ENCODE measurements around the gene DNAH10.
A peak's percentile ranks its signal among the peaks of the same experiment; 100 is the strongest.

DNAH10 gene

DNA sequence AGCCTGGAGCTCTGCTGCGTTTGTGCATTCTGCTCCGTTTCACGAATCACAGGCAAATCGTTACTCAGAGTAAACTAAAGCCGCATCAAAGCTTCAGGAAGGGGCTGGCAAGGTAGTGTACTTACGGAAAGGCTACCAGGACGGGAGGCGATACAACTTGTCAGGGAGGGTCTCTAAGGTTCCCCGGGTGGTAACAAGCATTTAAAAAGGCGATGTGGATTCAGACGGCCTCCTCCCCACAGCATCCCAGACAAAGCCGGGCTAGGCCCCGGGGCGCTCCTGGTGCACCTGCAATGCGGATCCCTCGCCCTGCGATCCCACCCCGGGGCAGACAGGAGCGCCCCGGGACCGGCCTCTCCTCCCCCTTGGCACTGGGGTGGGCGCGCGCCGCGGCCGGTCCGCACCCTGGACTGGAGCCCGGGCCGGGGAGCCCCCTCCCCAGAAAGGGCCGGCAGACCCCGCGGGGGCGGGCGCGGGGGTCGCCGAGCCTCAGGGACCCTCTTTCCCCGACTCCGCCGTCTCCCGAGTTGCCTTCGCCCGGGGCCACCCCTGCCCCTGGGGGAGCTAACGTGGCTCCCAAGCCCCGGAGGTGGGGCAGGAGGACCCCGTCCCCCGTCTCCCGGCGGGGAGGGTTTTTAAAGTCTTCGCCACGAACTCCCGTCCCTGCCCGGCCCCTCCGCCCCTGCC, 209.8 kb downstream of the DNAH10 start:
- TF ChIP-seq, protein P1, sequence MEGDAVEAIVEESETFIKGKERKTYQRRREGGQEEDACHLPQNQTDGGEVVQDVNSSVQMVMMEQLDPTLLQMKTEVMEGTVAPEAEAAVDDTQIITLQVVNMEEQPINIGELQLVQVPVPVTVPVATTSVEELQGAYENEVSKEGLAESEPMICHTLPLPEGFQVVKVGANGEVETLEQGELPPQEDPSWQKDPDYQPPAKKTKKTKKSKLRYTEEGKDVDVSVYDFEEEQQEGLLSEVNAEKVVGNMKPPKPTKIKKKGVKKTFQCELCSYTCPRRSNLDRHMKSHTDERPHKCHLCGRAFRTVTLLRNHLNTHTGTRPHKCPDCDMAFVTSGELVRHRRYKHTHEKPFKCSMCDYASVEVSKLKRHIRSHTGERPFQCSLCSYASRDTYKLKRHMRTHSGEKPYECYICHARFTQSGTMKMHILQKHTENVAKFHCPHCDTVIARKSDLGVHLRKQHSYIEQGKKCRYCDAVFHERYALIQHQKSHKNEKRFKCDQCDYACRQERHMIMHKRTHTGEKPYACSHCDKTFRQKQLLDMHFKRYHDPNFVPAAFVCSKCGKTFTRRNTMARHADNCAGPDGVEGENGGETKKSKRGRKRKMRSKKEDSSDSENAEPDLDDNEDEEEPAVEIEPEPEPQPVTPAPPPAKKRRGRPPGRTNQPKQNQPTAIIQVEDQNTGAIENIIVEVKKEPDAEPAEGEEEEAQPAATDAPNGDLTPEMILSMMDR (IDR thresholded peaks at IDR 0.05), result no peak
- Histone ChIP-seq H3K27ac (peak overlapping the region; percentile 98 to 99), H3K4me1 (peaks cover 0 to 40% (median 11%) of the 10 kb centered on the region in 4 donors), H3K9me3 (no peaks in the 10 kb centered on the region), H3K27me3 (no peaks in the 10 kb centered on the region), H3K4me3 (peak overlapping the region; percentile 98 to 99), H3K36me3 (no peaks in the 10 kb centered on the region)
- peak; percentile 23 to 70 for DNase-seq
- intact Hi-C loops (cut with DNase I; ENCODE audit: low total_unique reads), result no loop called here

DNA sequence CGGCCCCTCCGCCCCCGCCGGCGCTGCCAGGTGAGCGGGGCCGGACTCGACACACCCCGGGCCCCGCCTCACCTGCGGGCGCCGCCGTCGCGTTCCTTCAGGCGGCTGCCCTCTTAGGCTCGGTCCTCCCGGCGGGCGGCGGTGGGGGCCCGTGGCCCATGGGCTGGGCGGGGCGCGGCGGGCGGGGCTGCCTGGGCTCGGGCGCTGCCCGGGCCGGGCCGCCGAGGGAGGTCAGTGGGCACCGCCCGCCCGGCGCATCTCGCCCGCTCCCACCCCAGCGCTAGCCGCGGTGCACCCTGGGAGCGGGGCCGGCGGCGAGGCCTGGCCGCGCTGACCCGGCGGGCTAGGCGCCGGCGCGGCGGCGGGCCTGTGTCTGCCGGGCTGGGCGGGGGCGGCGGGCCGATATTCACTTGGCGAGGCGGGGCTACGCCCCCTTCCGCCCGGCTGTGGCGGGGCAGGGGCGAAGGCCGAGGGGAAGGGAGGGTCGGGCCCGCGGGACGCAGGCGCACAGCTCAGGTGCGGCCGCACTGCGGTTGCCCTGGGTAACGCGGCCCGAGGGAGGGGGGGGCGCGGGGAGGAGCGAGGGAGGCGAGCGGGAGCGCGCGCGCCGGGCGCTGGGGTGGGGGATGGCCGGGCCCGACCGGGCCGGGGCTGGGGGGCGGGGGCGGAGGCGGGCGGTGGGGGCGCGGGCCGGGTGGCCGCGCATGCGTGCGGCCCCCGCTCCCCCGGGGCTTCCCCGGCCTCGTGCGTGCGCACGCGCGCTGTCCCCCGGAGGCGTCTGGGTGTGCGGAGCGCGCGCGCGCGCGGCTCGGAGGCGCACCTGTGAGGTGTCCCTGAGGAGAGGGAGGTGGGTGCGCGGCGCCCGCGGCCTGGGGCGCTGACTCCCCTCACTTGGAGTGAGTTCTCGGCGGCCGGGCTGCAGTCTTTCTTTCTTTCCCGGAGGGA, 210.6 kb downstream of the DNAH10 start, which contains the start of the genes CCDC92 and ZNF664:
TSS of gene CCDC92 (minus strand) at position 375 of the 945 bp plus-strand sequence. CDS start 28,526 bp downstream, outside the sequence.
TSS of gene ZNF664 (plus strand) at position 759 of the 945 bp plus-strand sequence. CDS start 38,930 bp downstream, outside the sequence.
- DNase-seq, result peak; percentile 84 to 92
- H3K36me3 ChIP-seq, result no peaks in the 10 kb centered on the region
- H3K4me3 ChIP-seq, result peak within 1 kb of the TSS; percentile 98 to 99
- TF ChIP-seq, protein P1 (IDR thresholded peaks at IDR 0.05), result peak in 1 of 2 experiments; percentile 23
- H3K4me1 ChIP-seq, result peaks cover 0 to 40% (median 11%) of the 10 kb centered on the region in 4 donors
- H3K27me3 ChIP-seq, result no peaks in the 10 kb centered on the region
- peak within 1 kb of the TSS; percentile 98 to 99 for H3K27ac ChIP-seq
- no peaks in the 10 kb centered on the region for H3K9me3 ChIP-seq
- intact Hi-C loops (cut with DNase I; ENCODE audit: low total_unique reads), result no loop called here

DNA sequence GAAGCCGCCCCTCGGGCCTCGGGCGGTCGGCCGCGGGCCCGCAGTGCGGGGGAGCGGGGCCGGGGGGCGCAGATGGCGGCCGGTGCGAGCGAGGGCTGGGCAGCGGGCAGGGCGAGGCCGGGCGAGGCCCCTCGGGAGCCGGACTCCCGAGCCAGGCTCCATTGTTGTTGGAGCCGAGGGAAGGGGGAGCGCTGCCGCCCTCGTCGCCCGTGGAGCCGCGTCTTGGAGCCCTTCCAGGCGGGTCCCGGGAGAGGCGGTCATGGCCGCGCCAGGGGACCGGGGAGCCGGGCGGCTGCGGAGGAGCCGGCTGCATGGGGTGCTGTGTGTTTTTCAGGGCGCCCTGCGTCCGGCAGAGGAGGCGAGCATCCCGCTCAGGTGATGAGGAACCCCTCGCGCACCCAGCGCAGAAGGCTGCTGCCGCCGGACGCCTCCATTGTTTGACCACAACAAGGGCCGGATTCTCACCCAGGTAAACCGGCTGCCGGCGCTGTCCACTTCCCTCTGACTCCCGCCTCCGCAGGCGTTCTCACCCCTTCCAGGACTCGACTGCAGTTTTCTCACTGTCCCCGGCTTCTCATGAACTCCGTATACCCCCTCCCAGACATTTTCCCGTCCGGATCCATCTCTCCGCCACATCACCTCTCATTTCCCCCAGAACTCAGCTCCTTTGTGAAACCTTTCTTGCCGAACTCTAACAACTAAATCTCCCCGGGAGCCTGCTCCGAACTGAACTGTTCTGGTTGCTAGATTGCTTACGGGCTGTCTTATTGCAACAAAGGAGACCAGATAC, 211.6 kb downstream of the DNAH10 start:
- no peaks in the 10 kb centered on the region for H3K9me3 ChIP-seq
- intact Hi-C loops (cut with DNase I; ENCODE audit: low total_unique reads), result no loop called here
- DNase-seq, result peak; percentile 41 to 72
- H3K27me3 ChIP-seq, result no peaks in the 10 kb centered on the region
- H3K4me1 ChIP-seq, result peaks cover 0 to 34% (median 11%) of the 10 kb centered on the region in 4 donors
- peak overlapping the region; percentile 98 to 99 for H3K4me3 ChIP-seq
- peak overlapping the region; percentile 98 to 99 for H3K27ac ChIP-seq
- TF ChIP-seq, protein P1 (IDR thresholded peaks at IDR 0.05), result no peak
- H3K36me3 ChIP-seq, result no peaks in the 10 kb centered on the region

DNA sequence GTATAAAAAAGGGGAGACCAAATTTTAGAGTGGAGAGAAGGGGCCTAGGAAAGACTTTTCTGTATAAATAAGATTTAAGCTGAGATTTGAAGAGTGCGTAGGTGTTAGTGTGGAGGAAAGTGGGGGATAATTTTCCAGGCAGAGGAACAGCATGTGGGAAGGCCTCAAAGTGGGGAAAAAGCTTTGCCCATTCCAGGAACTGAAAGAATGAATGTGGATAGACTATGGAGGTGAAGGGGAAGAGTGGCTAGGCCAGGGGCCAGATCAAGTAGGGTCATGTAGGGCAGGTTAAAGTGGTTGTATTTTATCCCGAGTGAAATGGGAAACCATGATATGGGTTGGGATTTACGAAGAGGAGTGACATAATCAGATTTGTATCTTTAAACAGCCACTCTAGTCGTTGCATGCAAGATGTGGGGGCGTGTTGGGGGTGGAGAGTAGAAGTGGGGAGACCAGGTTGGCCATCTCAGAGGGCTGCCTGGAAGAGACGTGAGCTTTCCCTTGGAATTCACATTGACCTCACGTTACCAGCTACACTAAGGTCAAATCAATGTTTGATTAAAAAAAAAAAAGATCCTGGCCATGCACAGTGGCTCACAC, 214.2 kb downstream of the DNAH10 start:
- Histone ChIP-seq H3K27ac (no peak overlapping the region), H3K36me3 (no peaks in the 10 kb centered on the region), H3K9me3 (no peaks in the 10 kb centered on the region), H3K27me3 (no peaks in the 10 kb centered on the region), H3K4me1 (peaks cover 0 to 11% (median 7%) of the 10 kb centered on the region in 4 donors), H3K4me3 (no peak overlapping the region)
- intact Hi-C loops (cut with DNase I; ENCODE audit: low total_unique reads), result no loop called here
- DNase-seq, result no peak
- TF ChIP-seq, protein P1 (IDR thresholded peaks at IDR 0.05), result no peak

DNA sequence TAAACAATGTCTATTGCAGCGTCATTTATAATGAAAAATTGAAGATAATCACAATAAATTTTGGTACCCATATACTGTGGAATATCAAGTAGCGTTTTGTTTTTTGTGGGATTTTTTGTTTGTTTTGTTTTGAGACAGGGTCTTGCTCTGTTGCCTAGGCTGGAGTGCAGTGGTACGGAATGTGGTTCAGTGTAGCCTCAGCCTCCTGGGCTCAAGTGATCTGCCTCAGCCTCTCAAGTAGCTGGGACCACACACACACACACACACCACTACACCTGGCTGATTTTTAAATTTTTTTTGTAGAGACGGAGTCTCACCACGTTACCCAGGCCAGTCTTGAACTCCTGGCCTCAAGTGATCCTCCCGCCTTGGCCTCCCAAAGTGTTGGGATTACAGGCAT, 217.5 kb downstream of the DNAH10 start:
- TF ChIP-seq, protein P1 (IDR thresholded peaks at IDR 0.05), result no peak
- no peak overlapping the region for H3K27ac ChIP-seq
- no peak overlapping the region for H3K4me3 ChIP-seq
- intact Hi-C loops (cut with DNase I; ENCODE audit: low total_unique reads), result no loop called here
- H3K4me1 ChIP-seq, result peaks cover 0 to 3% (median 2%) of the 10 kb centered on the region in 4 donors
- no peak for DNase-seq
- peaks cover 0 to 11% (median 0%) of the 10 kb centered on the region in 3 donors for H3K36me3 ChIP-seq
- H3K9me3 ChIP-seq, result no peaks in the 10 kb centered on the region
- H3K27me3 ChIP-seq, result no peaks in the 10 kb centered on the region
